Immature natural killer cell (primary cell): ENCODE results near the gene BEND5. TPM values are rescaled to one million over a fixed set of nuclear protein-coding genes. Genes with fewer than 3 reads are reported as not detected.

Experiments
- DNase-seq, 3 donors: peaks; one replicate each; pipeline ENCODE4 v3.0.0; 2022; ENCODE audit warnings: mixed read lengths in 1 of 3
- H3K27ac Mint-ChIP-seq, 6 donors: one replicate each; pipeline ENCODE4 v1.8.0; 2020; ENCODE audit warnings: mixed read lengths in 6 of 6, mild to moderate bottlenecking in 5 of 6, inconsistent platforms in 4 of 6, moderate library complexity in 3 of 6
- H3K27me3 Mint-ChIP-seq, 3 donors: one replicate each; pipeline ENCODE4 v1.8.0; 2020 to 2021; ENCODE audit warnings: low read depth in 3 of 3, mild to moderate bottlenecking in 3 of 3, mixed read lengths in 3 of 3, moderate library complexity in 3 of 3, inconsistent platforms in 1 of 3
- H3K36me3 Mint-ChIP-seq, 3 donors: one replicate each; pipeline ENCODE4 v1.8.0; 2020; ENCODE audit warnings: mixed read lengths in 3 of 3, inconsistent platforms in 2 of 3, mild to moderate bottlenecking in 2 of 3
- H3K4me1 Mint-ChIP-seq, 2 donors: one replicate each; pipeline ENCODE4 v1.8.0; 2020; ENCODE audit warnings: inconsistent platforms in 2 of 2, mild to moderate bottlenecking in 2 of 2, mixed read lengths in 2 of 2, moderate library complexity in 1 of 2
- H3K4me3 Mint-ChIP-seq, 5 donors: one replicate each; pipeline ENCODE4 v1.8.0; 2020; ENCODE audit warnings: mild to moderate bottlenecking in 5 of 5, mixed read lengths in 5 of 5, inconsistent platforms in 3 of 5, moderate library complexity in 3 of 5
- H3K9me3 Mint-ChIP-seq, 6 donors: one replicate each; pipeline ENCODE4 v1.8.0; 2020; ENCODE audit warnings: mild to moderate bottlenecking in 6 of 6, mixed read lengths in 6 of 6, inconsistent platforms in 4 of 6, moderate library complexity in 3 of 6
- polyA plus RNA-seq, 3 donors: library from polyadenylated mRNA; unstranded; fragments of 300-500 nt; fragmentation: Illumina TruSeq; gene quantifications; one replicate each; pipeline ENCODE4 v1.2.3, GENCODE V29; 2021

The BEND5 gene
- polyA plus RNA-seq, 3 donors from 2014 or later: 2.5 to 3.9 (median 3.8) TPM

DNA sequence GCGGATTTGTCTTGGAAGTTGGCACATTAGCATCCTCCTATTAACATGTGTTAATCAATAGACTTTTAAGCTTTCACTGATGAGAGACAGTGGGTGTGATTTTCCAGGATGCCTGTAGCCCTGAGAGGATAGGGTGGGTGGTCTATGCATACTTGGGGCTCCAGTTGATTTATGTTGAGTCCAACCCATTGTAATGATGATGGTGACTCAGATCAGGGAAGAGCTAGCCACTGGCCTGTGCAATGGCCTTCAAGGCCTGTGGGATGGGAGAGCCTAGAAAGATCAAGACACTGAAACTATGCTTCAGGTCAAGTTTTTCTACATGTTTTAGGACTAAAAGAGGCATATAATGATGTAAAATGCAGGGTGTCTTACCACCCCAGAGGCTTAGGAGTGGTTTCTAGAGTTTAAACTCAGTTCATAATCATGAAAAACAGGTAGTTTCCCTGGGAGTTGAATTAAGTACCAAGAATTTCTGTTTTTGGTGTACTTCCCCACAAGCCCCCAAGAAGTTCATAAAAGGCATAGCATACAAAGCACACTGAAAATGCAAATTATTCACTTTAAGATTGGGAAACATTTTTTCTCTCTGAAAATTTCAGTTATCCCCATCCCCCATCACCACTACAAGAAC lies 19.9 kb downstream of the BEND5 start:
- no peak overlapping the region for H3K4me3 Mint-ChIP-seq

DNA sequence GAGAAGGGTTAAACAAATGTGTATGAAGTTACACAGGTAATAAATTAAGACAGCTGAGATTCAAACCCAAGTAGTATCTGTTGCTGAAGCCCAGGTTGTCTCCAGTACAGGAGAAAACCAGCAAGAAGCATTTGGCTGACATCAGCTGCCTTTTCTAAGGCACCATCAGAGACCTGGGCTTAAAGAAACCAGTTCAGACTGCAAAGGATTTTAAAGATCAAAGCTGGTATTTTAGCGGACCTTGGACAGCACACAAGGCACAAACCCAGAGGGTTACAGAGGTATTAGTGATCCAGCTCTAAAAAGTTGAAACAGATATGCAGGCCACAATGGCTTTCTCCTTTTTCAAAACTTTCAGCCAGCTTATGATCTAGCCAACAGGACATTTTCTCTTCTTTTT lies 23.4 kb downstream of the BEND5 start:
- no peaks in the 10 kb centered on the region for H3K4me1 Mint-ChIP-seq
- no peak for DNase-seq
- peaks cover 0 to 12% (median 5%) of the 10 kb centered on the region in 3 donors for H3K36me3 Mint-ChIP-seq
- no peaks in the 10 kb centered on the region for H3K9me3 Mint-ChIP-seq
- no peak overlapping the region for H3K4me3 Mint-ChIP-seq
- no peaks in the 10 kb centered on the region for H3K27me3 Mint-ChIP-seq
- H3K27ac Mint-ChIP-seq: no peak overlapping the region

More for the DNA sequence above, 19.9 kb downstream of the BEND5 start:
- Mint-ChIP-seq H3K36me3 (peaks cover 0 to 15% (median 7%) of the 10 kb centered on the region in 3 donors), H3K27me3 (no peaks in the 10 kb centered on the region), H3K9me3 (no peaks in the 10 kb centered on the region), H3K27ac (no peak overlapping the region), H3K4me1 (no peaks in the 10 kb centered on the region)
- no peak for DNase-seq

DNA sequence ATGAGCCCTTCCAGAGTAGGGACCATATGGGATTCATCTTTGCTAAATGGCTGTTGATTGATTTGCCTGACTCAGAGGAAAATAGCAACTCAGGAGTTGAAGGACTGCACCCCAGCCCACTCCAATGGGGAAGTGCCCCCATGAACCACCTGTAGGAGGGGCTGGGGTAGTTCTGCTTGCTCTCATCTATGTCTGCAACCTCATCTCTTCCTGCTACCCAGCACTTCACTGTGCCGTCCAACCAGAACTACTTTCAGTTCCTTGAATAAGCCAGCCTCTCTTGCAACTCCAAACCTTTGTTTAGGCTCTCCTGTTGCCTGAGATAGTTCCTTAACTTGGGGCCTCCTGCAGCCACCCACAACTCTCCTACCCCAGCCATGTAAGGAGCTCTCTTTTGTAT lies 26.6 kb downstream of the BEND5 start:
- Mint-ChIP-seq H3K4me3 (no peak overlapping the region), H3K4me1 (no peaks in the 10 kb centered on the region), H3K27me3 (peaks cover 0 to 3% (median 0%) of the 10 kb centered on the region in 3 donors), H3K9me3 (no peaks in the 10 kb centered on the region), H3K27ac (no peak overlapping the region), H3K36me3 (peaks cover 0 to 4% (median 0%) of the 10 kb centered on the region in 3 donors)
- DNase-seq: no peak

DNA sequence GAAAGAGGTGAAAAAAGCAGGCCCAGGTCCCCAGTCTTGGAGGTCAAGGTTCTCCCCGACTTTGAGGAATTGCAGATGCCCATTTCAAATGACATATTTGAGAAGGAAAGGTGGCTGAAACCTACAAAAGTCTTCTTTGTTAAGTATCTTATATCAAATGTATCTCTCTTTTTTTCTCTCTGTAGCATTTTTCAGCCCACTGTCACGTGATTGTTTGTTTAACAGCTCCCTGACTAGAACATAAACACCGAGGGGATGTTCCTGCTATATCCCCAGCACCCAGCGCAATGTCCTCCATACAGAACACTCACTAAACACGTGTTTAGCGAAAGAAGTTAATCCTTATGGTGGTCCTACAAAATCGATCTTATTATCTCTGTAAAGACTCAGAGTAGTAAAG lies 27.6 kb downstream of the BEND5 start:
- no peak overlapping the region for H3K27ac Mint-ChIP-seq
- peaks cover 0 to 3% (median 0%) of the 10 kb centered on the region in 3 donors for H3K27me3 Mint-ChIP-seq
- peaks cover 0 to 4% (median 0%) of the 10 kb centered on the region in 3 donors for H3K36me3 Mint-ChIP-seq
- no peaks in the 10 kb centered on the region for H3K4me1 Mint-ChIP-seq
- H3K9me3 Mint-ChIP-seq: no peaks in the 10 kb centered on the region
- no peak for DNase-seq
- H3K4me3 Mint-ChIP-seq: no peak overlapping the region

DNA sequence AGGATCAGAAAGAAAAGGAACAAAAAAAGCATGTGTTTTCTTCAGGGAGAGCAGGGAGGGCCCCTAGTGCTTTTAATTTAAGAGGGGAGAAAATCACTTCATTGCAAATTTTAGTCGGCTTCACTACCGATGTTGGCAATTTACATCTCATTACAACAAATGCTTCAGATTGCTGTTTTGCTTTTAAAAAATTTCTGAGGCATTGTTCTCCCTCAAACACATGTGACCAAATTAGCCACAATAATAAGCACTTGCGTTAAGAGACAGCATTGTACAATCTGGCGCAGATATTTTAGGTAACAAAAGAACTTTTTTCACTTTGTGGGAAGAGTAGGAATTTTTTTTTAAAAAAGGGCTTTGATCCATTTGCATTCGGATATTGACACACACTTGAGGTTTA lies 29.8 kb downstream of the BEND5 start:
- Mint-ChIP-seq H3K4me1 (no peaks in the 10 kb centered on the region), H3K36me3 (peaks cover 0 to 8% (median 0%) of the 10 kb centered on the region in 3 donors), H3K27ac (no peak overlapping the region), H3K9me3 (no peaks in the 10 kb centered on the region), H3K4me3 (no peak overlapping the region), H3K27me3 (peaks cover 0 to 3% (median 0%) of the 10 kb centered on the region in 3 donors)
- no peak for DNase-seq

DNA sequence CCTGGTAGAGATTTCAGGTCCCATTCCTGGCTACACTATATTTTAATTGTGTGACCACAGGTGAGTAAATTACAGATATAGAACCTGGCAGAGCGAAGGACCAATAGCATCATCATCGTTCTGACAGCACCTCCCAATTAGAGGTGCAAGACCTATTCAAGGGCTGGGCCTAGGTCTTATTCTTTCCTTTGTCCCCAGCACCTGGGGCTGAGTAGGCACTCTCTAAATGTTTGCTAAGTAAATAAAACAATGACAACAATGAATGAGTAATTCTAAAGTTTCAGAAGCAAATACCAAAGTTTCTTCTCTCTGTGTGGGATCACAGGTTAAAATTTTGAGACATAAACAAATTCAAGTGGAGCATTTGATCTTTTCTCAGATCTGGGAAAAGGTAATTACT lies 32.7 kb downstream of the BEND5 start:
- Mint-ChIP-seq H3K27ac (no peak overlapping the region), H3K4me3 (no peak overlapping the region), H3K9me3 (no peaks in the 10 kb centered on the region), H3K27me3 (peaks cover 0 to 3% (median 0%) of the 10 kb centered on the region in 3 donors), H3K36me3 (peaks cover 0 to 11% (median 5%) of the 10 kb centered on the region in 3 donors), H3K4me1 (no peaks in the 10 kb centered on the region)
- no peak for DNase-seq

DNA sequence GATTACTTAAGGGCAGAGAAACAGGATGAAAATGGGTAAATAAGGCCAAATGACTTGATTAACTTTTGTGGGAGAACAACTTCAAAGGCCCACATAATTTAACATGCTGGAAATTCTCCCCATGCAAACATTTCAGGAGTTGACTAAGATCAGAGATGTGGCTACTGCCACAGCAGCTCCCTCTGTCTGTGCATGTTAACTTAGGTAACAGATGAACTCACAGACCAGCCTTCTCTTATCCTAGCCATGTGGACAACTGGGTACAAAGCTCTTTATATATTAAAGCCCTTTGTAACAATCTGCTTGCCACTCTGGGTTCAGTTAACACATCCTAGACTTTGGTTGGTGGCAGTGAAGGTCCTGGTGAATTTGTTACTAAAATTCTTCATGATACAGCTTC lies 33.2 kb downstream of the BEND5 start:
- Mint-ChIP-seq H3K9me3 (no peaks in the 10 kb centered on the region), H3K4me1 (no peaks in the 10 kb centered on the region), H3K36me3 (peaks cover 0 to 11% (median 5%) of the 10 kb centered on the region in 3 donors)

DNA sequence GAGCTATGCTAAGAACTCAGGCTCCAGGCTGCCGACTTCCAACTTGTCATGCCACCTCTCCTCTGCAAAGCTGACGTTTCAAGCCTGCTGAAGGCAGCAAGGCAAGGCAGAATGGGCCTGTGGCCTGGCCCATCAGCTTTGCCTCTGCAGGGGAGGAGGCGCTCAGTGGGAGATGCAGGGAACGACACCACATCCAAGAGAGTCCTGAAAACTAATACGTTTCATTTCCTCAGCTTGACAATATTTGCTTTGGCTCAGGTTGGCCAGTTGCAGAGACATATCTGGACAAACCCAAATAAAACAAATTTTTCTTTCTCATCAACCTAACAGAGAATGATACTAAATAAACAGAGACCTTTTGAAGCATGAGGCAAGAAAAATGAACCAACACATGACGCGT lies 35.3 kb downstream of the BEND5 start:
- H3K4me3 Mint-ChIP-seq: no peak overlapping the region
- no peak for DNase-seq
- no peak overlapping the region for H3K27ac Mint-ChIP-seq
- no peaks in the 10 kb centered on the region for H3K9me3 Mint-ChIP-seq
- no peaks in the 10 kb centered on the region for H3K27me3 Mint-ChIP-seq
- no peaks in the 10 kb centered on the region for H3K4me1 Mint-ChIP-seq
- H3K36me3 Mint-ChIP-seq: peaks cover 0 to 11% (median 5%) of the 10 kb centered on the region in 3 donors

More for the DNA sequence above, 33.2 kb downstream of the BEND5 start:
- H3K27me3 Mint-ChIP-seq: peaks cover 0 to 3% (median 0%) of the 10 kb centered on the region in 3 donors
- no peak for DNase-seq
- H3K27ac Mint-ChIP-seq: no peak overlapping the region
- no peak overlapping the region for H3K4me3 Mint-ChIP-seq

DNA sequence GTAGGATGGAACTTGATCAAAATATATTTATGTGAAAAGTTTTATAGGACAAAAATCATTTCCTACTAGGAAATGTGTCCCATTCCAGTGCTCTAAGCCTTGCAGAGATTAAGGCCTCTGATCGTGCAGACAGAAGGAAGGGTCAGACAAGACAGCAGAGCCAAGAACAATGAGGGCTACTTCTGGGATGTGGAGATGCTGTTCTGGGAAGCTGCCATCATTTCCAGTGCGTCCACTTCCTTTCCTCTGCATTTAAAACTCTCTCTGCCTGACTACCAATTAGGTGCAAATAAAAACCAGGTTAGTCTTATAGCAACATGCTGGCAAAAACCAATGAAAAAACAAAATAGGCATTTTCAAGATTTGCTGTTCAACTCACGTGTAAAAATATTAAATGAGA lies 36.1 kb downstream of the BEND5 start:
- H3K27me3 Mint-ChIP-seq: no peaks in the 10 kb centered on the region
- DNase-seq: no peak
- no peak overlapping the region for H3K4me3 Mint-ChIP-seq
- H3K27ac Mint-ChIP-seq: no peak overlapping the region
- H3K9me3 Mint-ChIP-seq: no peaks in the 10 kb centered on the region
- no peaks in the 10 kb centered on the region for H3K4me1 Mint-ChIP-seq
- peaks cover 0 to 14% (median 12%) of the 10 kb centered on the region in 3 donors for H3K36me3 Mint-ChIP-seq

DNA sequence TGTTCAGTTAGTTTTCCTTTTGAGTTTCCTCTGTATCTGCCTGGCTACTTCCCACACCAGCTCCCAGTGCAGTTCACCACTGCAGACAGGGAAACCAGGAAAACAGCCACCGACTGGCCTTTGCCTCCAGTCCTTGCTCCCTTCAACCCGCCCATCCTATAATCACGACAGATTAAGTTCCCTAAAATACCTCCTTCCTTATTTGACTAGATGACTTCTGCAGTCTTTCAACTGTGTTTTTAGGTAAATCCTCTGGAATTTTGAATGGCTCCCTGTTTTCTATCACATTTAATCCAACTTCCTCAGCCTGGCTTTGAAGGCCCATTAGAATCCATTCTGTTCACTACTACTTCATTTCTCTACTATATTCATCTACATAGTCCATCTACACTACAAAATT lies 37.6 kb downstream of the BEND5 start:
- Mint-ChIP-seq H3K27me3 (no peaks in the 10 kb centered on the region), H3K36me3 (peaks cover 0 to 17% (median 11%) of the 10 kb centered on the region in 3 donors), H3K4me3 (no peak overlapping the region), H3K9me3 (no peaks in the 10 kb centered on the region), H3K4me1 (no peaks in the 10 kb centered on the region), H3K27ac (no peak overlapping the region)
- DNase-seq: no peak

DNA sequence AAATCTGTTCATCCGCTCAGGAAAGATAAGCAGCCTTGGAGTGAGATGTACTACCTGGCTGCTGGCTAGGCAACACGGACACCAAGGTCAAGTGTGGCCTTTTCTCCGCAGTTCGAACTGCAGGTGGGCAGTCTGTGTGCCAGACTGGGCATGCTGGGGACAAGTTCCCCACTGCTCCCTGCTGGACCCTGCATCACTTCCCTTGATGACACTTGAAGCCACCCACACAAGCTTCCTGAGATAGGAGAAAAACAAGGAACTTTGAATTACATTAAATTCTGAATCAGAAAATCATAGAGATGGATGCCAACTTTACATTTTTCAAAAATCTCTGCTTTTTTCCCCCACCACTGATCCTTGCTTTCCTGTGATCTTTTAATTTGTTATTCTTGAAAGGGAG lies 38.3 kb downstream of the BEND5 start:
- H3K4me3 Mint-ChIP-seq: no peak overlapping the region
- no peaks in the 10 kb centered on the region for H3K27me3 Mint-ChIP-seq
- no peak for DNase-seq
- no peaks in the 10 kb centered on the region for H3K9me3 Mint-ChIP-seq
- H3K4me1 Mint-ChIP-seq: no peaks in the 10 kb centered on the region
- peaks cover 0 to 21% (median 11%) of the 10 kb centered on the region in 3 donors for H3K36me3 Mint-ChIP-seq
- no peak overlapping the region for H3K27ac Mint-ChIP-seq

DNA sequence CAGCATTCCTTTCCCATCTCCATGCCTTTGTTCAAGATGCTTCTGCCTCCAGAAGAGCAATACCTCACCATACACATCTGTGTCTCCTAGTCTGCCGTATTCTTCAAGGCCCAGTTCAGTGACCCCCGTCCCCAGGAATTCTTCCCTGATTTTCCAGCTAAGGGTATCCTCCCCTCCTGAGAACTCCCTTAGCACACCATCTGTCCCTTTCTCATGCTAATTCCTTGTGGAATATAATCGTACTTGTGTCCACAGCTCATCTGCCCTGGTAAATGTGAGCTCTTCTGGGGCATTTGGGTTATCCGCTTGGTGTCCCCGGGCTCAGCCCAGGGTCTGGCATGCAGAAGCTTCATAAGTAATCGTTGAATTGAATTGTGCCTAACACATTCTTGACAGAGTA lies 40.9 kb downstream of the BEND5 start:
- Mint-ChIP-seq H3K36me3 (peaks cover 0 to 21% (median 8%) of the 10 kb centered on the region in 3 donors), H3K27me3 (no peaks in the 10 kb centered on the region), H3K4me3 (no peak overlapping the region), H3K27ac (peak overlapping the region in 1 of 6 donors; percentile 50), H3K9me3 (no peaks in the 10 kb centered on the region), H3K4me1 (no peaks in the 10 kb centered on the region)
- DNase-seq: no peak

DNA sequence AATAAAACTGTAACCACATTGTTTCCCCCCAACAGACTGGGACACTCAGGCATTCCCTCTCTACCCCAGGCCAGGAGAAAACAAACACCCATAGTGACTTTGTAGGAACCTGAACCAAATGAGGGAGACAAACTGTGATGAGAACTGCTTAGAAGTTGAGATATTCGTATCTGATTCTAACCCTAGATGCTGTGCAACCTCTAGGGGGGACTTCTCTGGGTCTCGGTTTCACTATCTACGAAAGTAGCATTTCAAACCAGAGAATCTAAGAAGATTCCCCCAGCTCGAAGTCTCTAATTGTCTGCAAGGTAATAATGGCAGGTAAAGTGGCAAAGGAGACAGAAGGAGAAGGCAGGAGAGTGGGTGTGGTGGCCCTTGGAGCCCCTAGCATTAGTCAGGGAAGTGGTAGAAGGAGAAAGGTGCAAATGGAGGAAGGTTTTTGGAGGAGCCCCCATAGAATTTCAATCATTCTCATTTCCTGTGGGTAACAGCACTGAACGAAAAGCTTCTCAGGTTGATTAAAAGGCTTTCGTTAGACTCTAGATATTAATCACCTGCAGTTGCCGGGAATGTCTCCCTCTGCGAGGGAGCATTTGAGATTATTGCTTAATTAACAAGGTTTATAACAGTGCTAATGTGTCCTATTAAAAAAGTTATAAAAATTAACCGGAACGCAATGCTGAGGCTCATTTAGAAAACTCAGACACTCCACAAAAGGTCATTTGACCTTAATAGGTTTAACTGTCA lies 46.4 kb downstream of the BEND5 start:
- DNase-seq: no peak
- H3K4me3 Mint-ChIP-seq: no peak overlapping the region
- no peak overlapping the region for H3K27ac Mint-ChIP-seq
- no peaks in the 10 kb centered on the region for H3K4me1 Mint-ChIP-seq
- peaks cover 0 to 1% (median 0%) of the 10 kb centered on the region in 3 donors for H3K27me3 Mint-ChIP-seq
- H3K36me3 Mint-ChIP-seq: peaks cover 0 to 8% (median 0%) of the 10 kb centered on the region in 3 donors
- H3K9me3 Mint-ChIP-seq: no peaks in the 10 kb centered on the region

DNA sequence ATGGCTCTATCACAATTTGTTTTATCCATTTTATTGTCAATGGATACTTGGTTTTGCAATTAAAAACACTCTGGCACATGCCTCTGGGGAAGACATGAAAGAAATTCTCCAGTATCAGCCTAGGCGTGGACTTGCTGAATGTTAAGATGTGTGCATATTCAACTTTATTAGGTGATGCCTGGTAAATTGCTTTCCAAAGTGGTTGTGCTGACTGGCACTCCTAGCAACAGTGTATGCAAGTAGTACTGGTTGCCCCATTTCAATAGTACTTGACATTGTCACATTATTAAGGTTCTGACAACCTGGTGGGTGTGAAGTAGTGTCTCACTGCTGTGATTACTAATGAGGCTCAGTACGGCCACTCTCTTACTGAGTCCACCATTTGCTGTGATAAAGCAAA lies 48.1 kb downstream of the BEND5 start:
- Mint-ChIP-seq H3K9me3 (no peaks in the 10 kb centered on the region), H3K4me3 (no peak overlapping the region), H3K27me3 (peaks cover 0 to 1% (median 0%) of the 10 kb centered on the region in 3 donors), H3K4me1 (no peaks in the 10 kb centered on the region), H3K36me3 (peaks cover 0 to 1% (median 0%) of the 10 kb centered on the region in 3 donors), H3K27ac (no peak overlapping the region)
- no peak for DNase-seq
